Measurements from ENCODE around the gene CD86. TPM values are rescaled to one million over a fixed set of nuclear protein-coding genes. Genes with fewer than 3 reads are reported as not detected.
A peak's percentile ranks its signal among the peaks of the same experiment; 100 is the strongest.

The CD86 gene
- total and polyA plus RNA-seq, 9 of the 15 experiments (the other 6 are each of a cell fraction or from before 2014, with no cell fraction given) = 0.16 TPM; not detected in 8

GRCh38 chr3:122067214-122067550 is 12.0 kb downstream of the CD86 start:
- Histone ChIP-seq H4K20me1 (replicated peaks; ENCODE audit: control insufficient read depth, insufficient read depth, low read length) (no peaks in the 10 kb centered on the region), H3K36me3 (ENCODE audit: control insufficient read depth, insufficient read depth, low read length) (no peaks in the 10 kb centered on the region), H3K27ac (ENCODE audit: extremely low read depth, low read depth, low read length) (no peak overlapping the region), H2AFZ (ENCODE audit: low read depth, low read length) (no peak overlapping the region), H3K9me1 (ENCODE audit: control insufficient read depth, insufficient read depth, low read length) (no peaks in the 10 kb centered on the region), H3K79me2 (ENCODE audit: control insufficient read depth, insufficient read depth, low read length) (no peaks in the 10 kb centered on the region), H3K9me3 (replicated peaks; ENCODE audit: control insufficient read depth, insufficient read depth, low read depth, low read length) (no peaks in the 10 kb centered on the region), H3K9ac (ENCODE audit: insufficient read depth in 1 of 2, low read depth in 2 of 2, low read length in 2 of 2) (no peak overlapping the region), H3K4me3 (no peak overlapping the region), H3K4me2 (ENCODE audit: insufficient read depth, low read length) (no peak overlapping the region), H3K4me1 (replicated peaks in 1 of 2; ENCODE audit: control insufficient read depth in 2 of 2, insufficient read depth in 2 of 2, low read length in 2 of 2) (no peaks in the 10 kb centered on the region; a peak in 1 of 5 replicates), H3K27me3 (ENCODE audit: control insufficient read depth in 2 of 2, insufficient read depth in 2 of 2, low read length in 2 of 2) (no peaks in the 10 kb centered on the region)
- 2% methylated on average over 5 of the region's 5 CpGs for WGBS (ENCODE audit: insufficient coverage, low coverage, missing lambda C conversion rate)
- CTCF ChIA-PET (ENCODE audit: low intra/inter-chr PET ratio) = no interaction called here
- POLR2A ChIA-PET = no interaction called here
- intact Hi-C loops (cut with micrococcal nuclease) (no loop called here), in situ Hi-C loops (cut with MboI) (no loop called here)
- FAIRE-seq (no peak), DNase-seq (ENCODE audit: extremely low read depth in 1 of 4, low spot score in 3 of 4) (no peak), ATAC-seq (no peak)
- BruUV-seq (replicated peaks) = no TSS peak
- TF ChIP-seq SIN3A (IDR thresholded peaks at IDR 0.05; ENCODE audit: borderline replicate concordance in 2 of 2, control insufficient read depth in 1 of 2, low read depth in 2 of 2, low read length in 2 of 2) (no peak), MAFG (tag; conservative IDR thresholded peaks at IDR 0.05) (no peak), CEBPG (CRISPR knock-in tag; IDR thresholded peaks at IDR 0.05) (no peak), CEBPG (tag; conservative IDR thresholded peaks at IDR 0.05 in 1 of 2, IDR thresholded peaks at IDR 0.05 in 1 of 2) (peak in 1 of 2 experiments; percentile 70; a peak in 3 of 4 replicates), CEBPB (tag; IDR thresholded peaks at IDR 0.05) (peak; percentile 60; the same call in 1 of the 2 replicates), CREB3L1 (IDR thresholded peaks at IDR 0.05; ENCODE audit: borderline replicate concordance, low read depth) (no peak), ZNF253 (CRISPR knock-in tag; conservative IDR thresholded peaks at IDR 0.05) (no peak), ZNF140 (CRISPR knock-in tag; IDR thresholded peaks at IDR 0.05) (no peak), SRF (CRISPR knock-in tag; IDR thresholded peaks at IDR 0.05) (no peak), RBM14 (IDR thresholded peaks at IDR 0.05; ENCODE audit: borderline replicate concordance, insufficient read depth, low read depth, low read length) (no peak)
